Prostate gland (tissue), 2 donors: Measurements from ENCODE around the gene CYBA.

ENCODE experiments used
- CTCF ChIP-seq, 4 experiments: fragments of 200-600 bp in 2 of 4; fragments of 450-650 bp in 2 of 4; sonication (generic) in 2 of 4; IDR thresholded peaks; 1 replicate in 3 of 4; 2 replicates in 1 of 4; pipeline ENCODE4 v1.5.1; 2016 to 2019; ENCODE audit warnings: antibody characterized with exemption in 4 of 4, mild to moderate bottlenecking in 2 of 4, moderate library complexity in 2 of 4
- POLR2A ChIP-seq: fragments of 450-650 bp; IDR thresholded peaks from one replicate; pipeline ENCODE4 v1.6.1; 2016; ENCODE audit warnings: antibody characterized with exemption, mild to moderate bottlenecking
- POLR2AphosphoS5 ChIP-seq: sonication (generic); formaldehyde crosslinking; IDR thresholded peaks from one replicate; pipeline ENCODE4 v1.6.1; 2017; ENCODE audit warnings: antibody characterized with exemption

- TF ChIP-seq POLR2AphosphoS5 (no peak), CTCF (IDR thresholded peaks at IDR 0.05) (no peak), POLR2A (no peak)
Observed at GRCh38 chr16:88640498-88641247, 10.2 kb downstream of the CYBA start.
